Uterus (tissue), 2 donors: Measurements from ENCODE around the gene SLC4A5.

Experiments
- POLR2A ChIP-seq, 2 donors: fragments of 450-650 bp; IDR thresholded peaks; one replicate each; pipeline ENCODE4 v1.6.1; 2016; ENCODE audit warnings: antibody characterized with exemption in 2 of 2, mild to moderate bottlenecking in 1 of 2, moderate library complexity in 1 of 2
- TF ChIP-seq, protein P1 (sequence below), 4 experiments: fragments of 200-600 bp in 2 of 4; fragments of 450-650 bp in 2 of 4; sonication (generic) in 2 of 4; IDR thresholded peaks; one replicate each; pipeline ENCODE4 v1.5.1; 2016 to 2019; ENCODE audit warnings: antibody characterized with exemption in 4 of 4, mild to moderate bottlenecking in 2 of 4, moderate library complexity in 1 of 4

DNA sequence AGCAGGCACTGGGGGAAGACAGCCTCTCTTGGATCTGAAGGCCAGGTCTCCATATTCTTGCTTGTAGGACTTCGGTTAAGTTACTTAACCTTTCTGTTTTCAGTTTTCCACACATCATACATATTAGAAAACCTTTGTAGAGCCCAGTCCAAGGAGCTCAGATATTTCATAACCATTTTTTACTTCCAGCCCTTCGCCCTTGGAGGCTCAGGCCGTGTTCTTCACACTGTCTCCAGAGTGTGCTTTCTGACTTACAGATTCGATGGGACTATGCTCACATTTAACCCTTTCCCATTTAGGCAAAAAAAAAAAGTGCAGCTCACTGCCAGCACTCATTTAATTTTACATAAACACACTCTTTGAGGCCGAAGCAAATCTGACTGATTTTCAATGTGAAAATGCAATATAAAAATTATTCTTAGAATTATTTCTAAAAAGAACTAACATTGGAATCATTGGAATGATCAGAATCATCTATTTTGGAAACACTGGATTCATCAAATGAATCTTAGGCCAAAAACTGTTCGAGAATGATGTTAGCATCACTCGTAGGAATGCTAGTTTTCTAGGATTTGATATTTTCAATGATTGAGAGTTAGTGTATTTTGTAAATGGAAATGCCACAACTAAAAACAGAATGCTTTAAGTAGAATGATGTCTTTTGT, 89.8 kb downstream of the SLC4A5 start:
- TF ChIP-seq, protein P1, sequence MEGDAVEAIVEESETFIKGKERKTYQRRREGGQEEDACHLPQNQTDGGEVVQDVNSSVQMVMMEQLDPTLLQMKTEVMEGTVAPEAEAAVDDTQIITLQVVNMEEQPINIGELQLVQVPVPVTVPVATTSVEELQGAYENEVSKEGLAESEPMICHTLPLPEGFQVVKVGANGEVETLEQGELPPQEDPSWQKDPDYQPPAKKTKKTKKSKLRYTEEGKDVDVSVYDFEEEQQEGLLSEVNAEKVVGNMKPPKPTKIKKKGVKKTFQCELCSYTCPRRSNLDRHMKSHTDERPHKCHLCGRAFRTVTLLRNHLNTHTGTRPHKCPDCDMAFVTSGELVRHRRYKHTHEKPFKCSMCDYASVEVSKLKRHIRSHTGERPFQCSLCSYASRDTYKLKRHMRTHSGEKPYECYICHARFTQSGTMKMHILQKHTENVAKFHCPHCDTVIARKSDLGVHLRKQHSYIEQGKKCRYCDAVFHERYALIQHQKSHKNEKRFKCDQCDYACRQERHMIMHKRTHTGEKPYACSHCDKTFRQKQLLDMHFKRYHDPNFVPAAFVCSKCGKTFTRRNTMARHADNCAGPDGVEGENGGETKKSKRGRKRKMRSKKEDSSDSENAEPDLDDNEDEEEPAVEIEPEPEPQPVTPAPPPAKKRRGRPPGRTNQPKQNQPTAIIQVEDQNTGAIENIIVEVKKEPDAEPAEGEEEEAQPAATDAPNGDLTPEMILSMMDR (IDR thresholded peaks at IDR 0.05) = no peak
- no peak for TF ChIP-seq POLR2A (IDR thresholded peaks at IDR 0.05)
